HG02870 (cell line): ENCODE data around the gene NEK11.

Experiments
- ATAC-seq: cut with Tn5 transposase; IDR thresholded peaks from one replicate; pipeline ENCODE4 v1.9.1; 2021; ENCODE audit warnings: mild to moderate bottlenecking, moderate library complexity; ENCODE audit not compliant: unreplicated experiment

Gene NEK11

GRCh38 chr3:131393868-131394267 is 367.2 kb downstream of the NEK11 start:
- no peak for ATAC-seq

- no peak for ATAC-seq
Observed at GRCh38 chr3:131394400-131394799, 367.7 kb downstream of the NEK11 start.

- ATAC-seq: no peak
Observed at GRCh38 chr3:131396170-131396569, 369.5 kb downstream of the NEK11 start.

GRCh38 chr3:131397889-131398288 is 371.2 kb downstream of the NEK11 start:
- ATAC-seq: no peak
